HPDE6-E6E7 (cell line): Measurements from ENCODE around the gene WNT8A.
"Not testable (repeated sequence)": the region's sequence is repeated elsewhere in the genome, so short reads cannot be mapped to it uniquely, and the experiment has no call there.

ENCODE experiments used
- DNase-seq: peaks from one replicate; pipeline ENCODE4 v3.0.0; 2011; ENCODE audit warnings: missing footprints; ENCODE audit errors: extremely low spot score

Gene WNT8A, protein sequence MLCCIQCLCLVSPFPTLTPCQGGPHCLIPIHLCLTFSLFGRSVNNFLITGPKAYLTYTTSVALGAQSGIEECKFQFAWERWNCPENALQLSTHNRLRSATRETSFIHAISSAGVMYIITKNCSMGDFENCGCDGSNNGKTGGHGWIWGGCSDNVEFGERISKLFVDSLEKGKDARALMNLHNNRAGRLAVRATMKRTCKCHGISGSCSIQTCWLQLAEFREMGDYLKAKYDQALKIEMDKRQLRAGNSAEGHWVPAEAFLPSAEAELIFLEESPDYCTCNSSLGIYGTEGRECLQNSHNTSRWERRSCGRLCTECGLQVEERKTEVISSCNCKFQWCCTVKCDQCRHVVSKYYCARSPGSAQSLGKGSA

DNA sequence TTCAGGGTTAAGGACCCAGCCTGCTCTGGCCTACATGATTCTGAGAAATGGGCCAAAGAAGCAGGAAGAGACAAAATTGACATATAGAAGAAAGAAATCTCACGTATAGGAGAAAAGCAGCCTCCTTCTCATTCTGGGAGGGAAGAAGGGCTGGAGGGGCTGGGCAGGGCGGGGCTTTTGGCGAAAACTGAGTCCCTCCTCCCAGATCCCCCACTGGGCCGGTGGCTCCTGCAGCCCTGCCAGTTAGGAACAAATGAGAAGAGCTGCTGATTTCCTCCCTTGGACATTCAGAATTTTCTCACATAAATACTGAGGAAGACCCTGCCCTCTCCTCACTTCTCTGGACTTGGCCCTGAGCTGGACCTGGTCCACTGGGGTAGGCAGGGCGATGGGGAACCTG is at the start of gene WNT8A:
TSS of gene WNT8A (plus strand) at position 332 of the 400 bp plus-strand sequence. CDS start 95 bp downstream, outside the sequence.
- DNase-seq, result no peak

DNA sequence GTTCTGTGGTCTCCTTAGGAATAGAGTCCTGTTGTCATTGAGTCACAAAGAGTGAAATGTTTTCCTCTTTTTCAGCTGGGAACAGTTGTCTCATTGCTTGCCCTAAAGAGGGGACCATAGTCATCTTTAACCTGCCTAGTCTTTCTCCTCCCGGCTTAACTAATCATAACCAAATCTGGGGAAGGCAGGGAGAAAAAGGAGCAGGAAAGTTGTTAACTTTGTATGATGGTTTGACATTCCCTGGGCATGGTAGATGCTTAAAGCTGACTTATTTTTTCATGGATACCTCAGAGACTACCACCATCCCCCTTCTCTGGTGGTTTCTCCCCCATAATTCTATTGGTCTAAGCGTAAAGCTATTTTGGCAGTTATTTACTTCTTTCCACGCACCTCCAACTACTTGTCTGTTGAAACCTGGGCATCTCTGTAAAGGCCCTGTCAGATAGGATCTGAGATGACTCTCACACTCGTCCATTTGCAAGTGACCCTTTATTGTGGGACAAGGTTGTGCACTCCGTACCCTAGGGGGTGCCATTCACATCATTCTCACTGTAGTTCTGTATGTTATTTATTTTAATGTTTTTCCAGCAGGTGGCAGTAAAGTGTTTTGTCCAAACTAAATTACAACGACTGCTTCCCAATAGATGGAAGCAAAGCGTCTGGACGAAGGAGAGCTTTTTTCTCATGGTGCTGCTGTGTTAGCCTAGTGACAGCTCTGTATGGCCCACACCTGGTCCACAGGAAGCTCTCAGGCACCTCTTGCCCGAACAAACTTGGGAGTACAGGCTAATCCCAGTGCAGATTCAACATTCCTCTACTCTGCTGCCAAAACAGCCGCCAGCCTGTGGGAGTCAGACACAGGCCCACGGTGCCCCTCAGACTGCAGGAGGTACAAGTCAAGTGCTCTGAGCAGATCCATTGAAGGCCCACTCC is 48.0 kb upstream of the WNT8A start:
- DNase-seq, result peak; percentile 64

DNA sequence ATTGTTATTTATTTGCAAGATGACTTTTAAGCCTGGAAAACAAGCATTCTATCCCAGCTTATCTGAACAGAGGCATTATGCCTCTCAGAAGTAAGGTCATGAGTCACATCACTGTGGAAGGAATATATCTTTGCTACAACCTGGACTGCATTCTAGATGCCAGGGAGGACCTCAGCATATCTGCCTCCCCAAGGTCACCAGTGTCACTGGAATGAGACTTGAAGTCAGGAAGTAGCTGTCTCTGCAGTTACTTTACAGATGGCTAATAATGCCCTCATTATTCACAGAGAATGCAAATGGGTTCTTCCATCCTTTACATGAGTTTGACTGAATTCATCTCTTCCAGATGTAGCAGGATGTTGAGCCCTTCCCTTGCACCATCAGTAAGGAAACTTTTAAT is 46.6 kb upstream of the WNT8A start:
- no peak for DNase-seq

DNA sequence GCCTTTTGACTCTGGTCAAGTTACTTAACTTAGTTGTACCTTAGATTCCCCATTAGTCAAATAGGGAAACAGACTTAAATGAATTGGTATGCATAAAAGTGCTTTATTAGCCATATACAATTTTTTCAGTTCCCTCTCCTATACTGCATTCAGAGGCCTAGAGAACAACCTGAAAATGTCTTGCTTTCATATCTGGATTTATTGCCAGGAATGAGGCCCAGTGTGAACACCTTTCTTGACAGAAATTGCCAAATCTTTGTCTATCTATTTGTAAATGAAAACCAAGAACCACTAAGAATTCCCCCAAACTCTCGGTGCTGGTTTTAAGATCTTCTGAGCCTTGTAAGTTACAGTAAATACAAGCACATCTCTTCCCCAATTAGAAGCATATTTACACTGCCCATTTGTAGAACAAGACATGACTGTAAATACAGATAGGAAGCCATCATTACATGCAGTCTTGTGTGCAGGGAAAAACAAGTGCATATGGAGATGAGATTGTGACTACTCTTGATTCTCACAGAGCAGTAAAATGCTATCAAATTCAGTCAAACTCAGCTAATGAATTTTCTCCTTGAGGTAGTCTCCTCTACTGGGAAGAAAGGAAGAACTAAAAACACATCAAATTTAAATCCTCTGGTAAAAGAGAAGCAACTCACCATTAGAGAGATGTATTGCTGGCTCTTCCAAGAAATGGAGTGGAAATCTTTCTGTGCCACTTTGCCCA is 45.8 kb upstream of the WNT8A start:
- DNase-seq, result no peak

DNA sequence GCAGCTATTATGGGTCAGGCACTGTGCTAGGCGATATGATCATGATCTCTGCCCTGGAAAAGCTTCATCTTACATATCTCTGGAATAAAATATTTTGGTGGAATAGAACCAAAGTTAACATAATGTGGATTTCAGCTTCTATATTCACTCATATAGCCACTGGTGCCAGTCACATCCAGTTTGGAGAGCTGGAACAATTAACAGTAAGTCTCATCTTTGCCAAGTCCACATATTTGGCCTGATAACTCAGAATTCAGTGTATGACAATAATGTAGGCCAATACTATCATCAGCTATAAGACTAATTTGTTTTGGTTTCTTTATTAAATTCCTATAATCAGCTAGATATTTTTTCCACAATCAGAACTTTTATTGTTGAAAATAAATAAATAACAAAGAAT is 45.0 kb upstream of the WNT8A start:
- no peak for DNase-seq

DNA sequence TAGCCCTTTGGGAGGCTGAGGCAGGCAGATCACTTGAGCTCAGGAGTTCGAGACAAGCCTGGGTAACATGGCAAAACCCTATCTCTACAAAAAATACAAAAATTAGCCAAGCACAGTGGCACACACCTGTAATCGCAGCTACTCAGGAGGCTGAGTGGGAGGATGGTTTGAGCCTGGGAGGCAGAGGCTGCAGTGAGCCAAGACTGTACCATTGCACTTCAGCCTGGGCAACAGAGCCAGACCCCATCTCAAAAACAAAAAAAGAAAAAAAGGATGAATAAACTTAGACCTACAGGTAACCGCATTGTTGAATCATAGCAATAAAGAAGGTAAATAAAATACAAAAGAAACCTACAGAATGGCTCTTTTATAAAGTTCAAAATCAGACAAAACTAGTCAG is 38.5 kb upstream of the WNT8A start:
- not testable (repeated sequence) for DNase-seq

DNA sequence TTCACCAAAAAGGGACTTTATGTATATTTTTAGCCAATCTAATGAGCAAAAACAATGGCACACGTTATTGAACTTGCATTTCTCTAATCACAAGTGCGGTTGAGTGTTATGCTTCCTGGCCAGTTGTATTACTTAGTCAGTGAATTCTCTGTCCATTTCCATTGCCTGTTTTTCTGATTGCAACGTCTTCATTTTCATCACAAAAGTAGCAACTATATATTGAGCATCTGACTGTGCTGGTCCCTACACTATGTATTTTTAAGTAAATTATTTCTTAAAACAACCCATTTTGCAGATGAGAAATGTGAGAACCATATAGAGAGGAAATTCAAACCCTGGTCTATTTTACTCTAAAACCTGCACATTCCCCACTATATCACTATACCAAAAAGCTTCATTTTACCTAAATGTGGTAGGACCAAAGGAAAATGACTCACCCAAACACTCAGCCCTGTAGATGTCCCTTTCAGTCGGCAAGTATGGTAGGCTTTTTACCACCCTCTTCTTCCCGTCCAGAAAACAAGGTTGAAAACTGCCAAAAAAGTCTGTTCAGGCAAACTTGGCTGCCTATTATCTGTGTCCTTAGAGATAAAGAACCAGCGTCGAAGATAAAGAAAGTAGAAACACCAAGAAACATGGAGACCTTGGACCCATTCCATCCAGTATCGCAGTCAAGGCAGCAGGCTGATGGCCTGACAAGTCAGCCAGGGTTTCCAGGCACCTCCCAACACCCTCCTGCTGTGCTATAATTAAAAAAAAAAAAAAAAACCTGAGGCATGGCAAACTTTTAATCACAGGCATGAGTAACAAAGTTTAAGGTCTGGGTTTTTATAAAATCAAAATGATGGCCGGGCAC is 32.2 kb upstream of the WNT8A start:
- DNase-seq, result no peak

DNA sequence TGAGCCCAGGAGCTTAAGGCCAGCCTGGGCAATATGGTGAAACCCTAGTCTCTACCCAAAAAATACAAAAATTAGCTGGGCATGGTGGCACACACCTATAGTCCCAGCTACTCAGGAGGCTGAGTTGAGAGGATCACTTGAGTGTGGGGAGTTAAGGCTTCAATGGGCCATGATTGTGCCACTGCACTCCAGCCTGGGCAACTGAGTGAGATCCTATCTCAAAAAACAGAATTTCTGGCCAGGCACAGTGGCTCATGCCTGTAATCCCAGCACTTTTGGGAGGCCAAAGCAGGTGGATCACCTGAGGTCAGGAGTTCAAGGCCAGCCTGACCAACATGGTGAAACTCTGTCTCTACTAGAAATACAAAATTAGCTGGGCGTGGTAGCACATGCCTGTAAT is 31.1 kb upstream of the WNT8A start:
- not testable (repeated sequence) for DNase-seq

DNA sequence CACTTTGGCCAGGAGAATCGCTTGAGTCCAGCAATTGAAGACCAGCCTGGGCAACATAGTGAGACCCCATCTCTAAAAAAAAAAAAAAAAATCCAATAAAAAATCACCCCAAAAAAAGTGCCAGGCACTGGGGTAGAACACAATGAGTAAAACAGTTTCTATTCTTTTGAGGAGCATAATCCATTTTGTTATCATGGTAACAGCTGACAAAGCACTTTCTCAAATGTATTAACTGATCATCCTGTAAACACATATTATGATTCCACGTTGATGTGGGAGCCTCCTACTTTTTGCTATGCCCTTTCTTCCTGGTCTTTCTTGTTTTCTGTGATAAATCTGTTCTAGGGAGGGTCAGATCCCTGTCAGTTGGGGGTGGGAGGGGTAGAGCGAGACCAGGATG is 30.3 kb upstream of the WNT8A start:
- no peak for DNase-seq

DNA sequence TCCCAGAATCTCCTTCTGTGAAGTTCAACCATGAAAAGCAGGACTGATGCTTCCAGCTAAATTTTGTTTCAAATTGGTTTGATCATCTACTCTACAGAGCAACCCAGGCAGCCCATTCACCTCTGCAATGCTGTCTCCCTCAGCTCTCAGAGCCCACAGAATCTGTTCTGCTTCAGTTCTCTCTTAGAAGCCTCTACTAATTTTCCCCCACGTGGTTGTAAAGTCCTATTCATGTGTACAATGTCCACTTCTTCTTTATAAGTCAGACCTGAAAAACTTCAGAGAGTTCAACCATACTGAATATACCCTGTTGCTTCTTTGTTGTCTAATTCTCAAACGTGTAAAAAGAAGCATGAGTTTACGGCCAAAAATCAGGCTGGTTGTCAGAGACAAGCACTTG is 29.6 kb upstream of the WNT8A start:
- no peak for DNase-seq

DNA sequence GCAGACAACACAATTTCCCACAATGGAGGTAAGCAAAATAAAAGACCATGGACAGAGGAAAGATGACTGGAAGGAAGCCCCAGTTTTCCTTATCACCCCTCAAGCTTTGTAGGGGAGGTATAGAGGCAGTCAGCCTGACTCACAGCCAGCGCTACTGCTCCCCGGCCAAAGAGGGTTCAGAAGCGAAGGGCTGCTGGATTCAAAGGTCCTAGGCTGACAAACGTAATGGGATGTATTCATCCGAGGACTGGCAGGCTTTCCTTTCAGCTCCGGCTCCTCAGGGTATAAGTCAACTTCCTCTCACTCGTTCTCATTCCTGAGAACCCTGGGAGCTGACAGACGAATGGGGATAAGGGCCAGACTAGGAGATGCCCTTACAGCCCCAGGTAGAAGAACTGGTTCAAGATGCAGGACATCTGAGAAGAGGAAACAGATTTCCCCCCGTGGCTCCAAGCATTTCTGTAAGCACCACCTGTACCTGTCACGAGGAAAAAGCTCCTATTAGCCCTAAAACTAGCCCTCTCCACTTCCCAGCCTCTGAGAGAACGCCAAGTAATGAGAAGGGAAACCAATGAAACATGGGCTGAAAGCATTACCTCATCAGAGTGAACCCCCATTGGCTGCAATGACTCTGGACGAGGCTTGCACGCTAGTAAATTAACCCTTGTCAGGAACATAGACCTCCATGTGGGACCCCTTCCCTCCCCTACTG is 28.8 kb upstream of the WNT8A start:
- DNase-seq, result no peak

DNA sequence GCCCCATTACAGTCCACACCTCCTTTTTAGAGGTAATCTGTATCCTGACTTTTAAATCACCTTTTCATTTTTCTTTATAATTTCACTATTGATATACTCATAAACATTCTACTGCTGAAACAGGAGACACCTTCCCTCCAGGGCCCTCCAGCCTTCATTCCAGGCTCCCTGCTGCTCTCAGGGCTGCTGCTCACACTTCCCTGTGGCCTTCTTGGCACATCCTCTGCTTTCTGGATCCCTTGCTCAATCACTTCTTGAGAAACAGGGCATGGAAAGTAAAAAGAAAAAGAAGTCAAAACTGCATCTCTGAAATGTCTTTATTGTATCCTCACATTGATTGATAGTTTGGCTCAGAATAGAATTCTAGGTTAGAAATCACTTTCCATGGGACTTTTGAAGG is 19.3 kb upstream of the WNT8A start:
- DNase-seq, result no peak

DNA sequence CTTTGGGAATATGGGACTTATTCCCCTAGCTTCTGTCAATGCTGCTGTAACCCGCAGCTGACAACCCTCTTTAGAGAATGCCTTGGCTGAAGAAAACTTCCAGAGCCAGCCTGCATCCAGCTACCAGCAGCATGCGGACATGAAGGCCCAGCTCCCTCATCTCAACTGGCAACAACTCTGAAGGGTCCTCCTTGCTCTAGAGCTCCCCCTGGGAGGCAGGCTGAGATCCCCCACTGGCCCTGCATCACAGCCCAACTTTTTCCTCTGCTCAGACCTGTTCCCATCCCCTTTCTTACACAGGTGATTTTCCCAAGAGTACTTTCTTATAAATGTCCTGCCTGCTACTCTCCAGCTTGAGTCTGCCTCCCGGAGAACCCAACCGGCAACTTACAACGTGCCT is 18.7 kb upstream of the WNT8A start:
- no peak for DNase-seq

DNA sequence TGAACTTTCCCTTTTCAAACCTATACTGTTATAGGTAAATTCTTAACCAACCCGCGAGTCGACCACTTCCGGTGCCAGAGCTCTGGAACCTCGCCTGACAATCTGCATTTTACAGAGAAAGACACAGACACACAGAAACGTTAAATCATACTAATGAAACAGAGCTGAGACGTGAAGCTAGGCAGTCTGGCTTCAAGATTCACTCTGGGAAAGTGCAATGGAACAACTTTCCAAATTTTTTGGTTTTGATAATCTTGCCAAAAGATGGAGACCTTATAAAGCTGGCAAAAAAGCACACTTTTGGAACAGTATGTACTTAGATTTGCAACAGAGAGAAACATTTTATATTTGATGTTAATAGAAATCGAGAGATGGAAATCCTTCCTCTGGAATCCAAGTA is 15.9 kb upstream of the WNT8A start:
- no peak for DNase-seq

DNA sequence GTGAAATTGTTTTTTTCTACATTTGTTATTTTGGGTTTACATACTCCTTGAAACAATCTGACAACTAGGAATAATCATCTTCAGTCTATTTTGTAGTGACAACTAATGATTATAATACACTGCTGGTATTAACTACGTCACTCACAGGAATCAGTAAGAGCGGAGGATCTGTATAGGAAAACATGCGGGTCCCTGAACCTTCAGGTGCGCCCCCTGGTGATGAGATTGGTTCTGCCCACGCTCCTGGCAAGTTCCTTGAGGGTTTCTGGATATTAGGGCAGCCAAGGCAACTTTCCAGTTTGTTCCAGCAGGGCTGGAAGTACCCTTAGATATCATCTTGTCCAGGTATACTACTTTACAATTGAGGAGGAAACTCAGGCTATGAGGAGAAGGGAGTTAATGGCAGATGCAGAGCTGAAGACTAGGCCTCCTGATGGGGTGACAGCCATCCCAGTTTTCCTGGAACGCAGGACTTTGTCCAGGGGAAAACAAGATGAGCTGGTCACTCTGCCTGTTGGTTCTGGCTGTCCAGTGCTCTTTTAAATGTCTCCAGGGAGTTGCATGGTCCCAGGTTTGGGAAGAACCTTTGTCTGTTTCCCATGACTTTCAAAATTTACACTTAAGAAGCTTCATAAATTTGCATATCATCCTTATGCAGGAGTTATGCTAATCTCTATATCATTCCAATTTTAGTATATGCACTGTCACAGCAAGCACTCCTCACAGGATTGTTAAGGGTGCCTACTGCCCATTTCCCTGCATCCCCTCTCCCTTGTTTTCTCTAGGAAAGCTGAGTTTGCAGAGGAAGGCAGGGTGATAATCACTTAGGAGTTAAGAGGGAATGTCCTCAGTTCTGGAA is 14.9 kb upstream of the WNT8A start:
- peak; percentile 72 for DNase-seq

DNA sequence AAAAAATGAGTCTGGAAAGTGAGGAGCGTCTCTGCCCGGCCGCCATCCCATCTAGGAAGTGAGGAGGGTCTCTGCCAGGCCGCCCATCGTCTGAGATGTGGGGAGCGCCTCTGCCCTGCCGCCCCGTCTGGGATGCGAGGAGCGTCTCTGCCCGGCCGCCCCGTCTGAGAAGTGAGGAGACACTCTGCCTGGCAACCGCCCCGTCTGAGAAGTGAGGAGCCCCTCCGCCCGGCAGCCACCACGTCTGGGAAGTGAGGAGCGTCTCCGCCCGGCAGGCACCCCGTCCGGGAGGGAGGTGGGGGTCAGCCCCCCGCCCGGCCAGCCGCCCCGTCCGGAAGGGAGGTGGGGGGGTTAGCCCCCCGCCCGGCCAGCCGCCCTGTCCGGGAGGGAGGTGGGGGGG is 13.8 kb upstream of the WNT8A start:
- not testable (repeated sequence) for DNase-seq

DNA sequence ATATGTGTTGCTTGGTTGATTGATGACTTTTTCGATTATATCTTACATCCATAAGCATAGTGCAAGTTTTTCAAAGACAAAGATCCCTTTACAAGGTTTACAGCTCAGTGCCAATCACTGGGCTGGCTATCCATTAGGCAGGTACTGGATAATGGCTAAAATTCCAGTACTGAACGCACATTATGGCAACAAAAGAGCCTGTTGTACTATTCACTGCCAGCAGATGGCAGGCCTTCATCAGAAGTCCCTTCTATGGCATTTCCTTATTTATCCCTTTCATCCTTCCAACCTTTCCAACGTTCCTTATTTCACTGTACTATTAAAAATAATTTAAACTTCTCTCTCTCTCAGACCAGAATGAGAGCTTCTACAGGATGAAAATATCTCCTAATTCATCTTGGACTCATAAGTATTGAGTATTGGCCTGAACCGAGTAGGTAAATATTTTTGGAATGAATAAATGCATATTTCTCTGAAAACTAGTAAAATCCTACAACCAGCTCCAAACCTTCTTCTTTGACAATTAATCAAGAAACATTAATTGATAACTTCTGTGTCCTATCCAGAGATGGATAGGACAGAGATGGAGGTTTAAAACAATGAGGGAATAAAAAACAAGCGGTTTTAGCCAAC is 6.7 kb upstream of the WNT8A start:
- DNase-seq, result peak; percentile 42

DNA sequence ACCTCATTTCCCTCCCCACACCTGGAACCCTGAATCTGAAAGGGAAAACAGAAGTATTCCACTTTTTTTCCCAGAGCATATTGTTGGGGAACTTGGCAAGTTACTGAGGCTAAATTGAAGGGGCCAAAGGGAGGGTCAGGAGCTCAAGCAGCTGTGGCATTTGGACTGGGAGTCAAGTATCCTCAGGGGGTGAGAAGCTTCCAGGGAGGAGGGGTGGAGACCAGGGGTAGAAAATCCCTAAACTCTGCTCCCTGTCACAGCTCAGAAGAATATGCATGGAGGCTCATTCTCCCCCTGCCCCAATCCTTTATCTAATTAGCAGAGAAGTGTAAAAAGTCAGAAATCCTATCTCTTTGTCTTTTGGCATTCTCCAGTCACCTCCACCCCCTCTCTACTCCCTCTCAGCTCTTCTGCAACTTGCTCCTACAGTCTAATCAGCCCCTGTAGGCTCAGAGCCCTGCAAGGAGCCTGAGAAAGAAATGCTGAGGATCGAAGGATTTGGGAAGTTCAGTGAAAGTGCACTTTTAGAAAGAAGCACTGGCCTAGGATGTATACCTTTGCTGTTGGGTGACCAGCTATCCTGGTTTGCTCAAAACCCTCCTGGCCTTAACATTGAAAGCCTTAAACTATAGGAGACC is 5.7 kb upstream of the WNT8A start:
- no peak for DNase-seq

DNA sequence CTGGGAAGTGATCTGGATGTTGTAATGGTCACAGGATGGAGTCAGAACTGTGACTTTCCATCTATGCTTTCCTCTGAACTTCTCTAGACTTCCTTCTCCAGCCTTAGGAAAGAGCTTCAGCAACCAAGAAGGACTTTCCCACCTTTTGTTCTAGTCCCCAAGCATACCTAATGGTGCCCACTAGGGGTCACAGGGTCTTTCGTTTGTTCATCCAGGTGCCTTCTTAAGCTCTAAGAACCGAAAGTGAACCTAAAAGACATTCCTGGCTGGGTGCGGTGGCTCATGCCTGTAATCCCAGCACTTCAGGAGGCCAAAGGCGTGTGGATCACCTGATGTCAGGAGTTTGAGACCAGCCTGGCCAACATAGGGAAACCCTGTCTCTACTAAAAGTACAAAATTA is 1.8 kb upstream of the WNT8A start:
- no peak for DNase-seq
